ENCODE data around the gene APOLD1. TPM values are rescaled to one million over a fixed set of nuclear protein-coding genes. Genes with fewer than 3 reads are reported as not detected.
"Not testable (repeated sequence)": the region's sequence is repeated elsewhere in the genome, so short reads cannot be mapped to it uniquely, and the experiment has no call there.

Gene APOLD1, protein sequence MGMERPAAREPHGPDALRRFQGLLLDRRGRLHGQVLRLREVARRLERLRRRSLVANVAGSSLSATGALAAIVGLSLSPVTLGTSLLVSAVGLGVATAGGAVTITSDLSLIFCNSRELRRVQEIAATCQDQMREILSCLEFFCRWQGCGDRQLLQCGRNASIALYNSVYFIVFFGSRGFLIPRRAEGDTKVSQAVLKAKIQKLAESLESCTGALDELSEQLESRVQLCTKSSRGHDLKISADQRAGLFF
- 22.0 TPM for total RNA-seq
- long read RNA-seq, full-length matches to known transcripts, result 26 of 36 reads
- long read RNA-seq, partial matches to known transcripts, result 0 of 36 reads
- long read RNA-seq, other reads (novel, unspliced or antisense), result 10 of 36 reads

DNA sequence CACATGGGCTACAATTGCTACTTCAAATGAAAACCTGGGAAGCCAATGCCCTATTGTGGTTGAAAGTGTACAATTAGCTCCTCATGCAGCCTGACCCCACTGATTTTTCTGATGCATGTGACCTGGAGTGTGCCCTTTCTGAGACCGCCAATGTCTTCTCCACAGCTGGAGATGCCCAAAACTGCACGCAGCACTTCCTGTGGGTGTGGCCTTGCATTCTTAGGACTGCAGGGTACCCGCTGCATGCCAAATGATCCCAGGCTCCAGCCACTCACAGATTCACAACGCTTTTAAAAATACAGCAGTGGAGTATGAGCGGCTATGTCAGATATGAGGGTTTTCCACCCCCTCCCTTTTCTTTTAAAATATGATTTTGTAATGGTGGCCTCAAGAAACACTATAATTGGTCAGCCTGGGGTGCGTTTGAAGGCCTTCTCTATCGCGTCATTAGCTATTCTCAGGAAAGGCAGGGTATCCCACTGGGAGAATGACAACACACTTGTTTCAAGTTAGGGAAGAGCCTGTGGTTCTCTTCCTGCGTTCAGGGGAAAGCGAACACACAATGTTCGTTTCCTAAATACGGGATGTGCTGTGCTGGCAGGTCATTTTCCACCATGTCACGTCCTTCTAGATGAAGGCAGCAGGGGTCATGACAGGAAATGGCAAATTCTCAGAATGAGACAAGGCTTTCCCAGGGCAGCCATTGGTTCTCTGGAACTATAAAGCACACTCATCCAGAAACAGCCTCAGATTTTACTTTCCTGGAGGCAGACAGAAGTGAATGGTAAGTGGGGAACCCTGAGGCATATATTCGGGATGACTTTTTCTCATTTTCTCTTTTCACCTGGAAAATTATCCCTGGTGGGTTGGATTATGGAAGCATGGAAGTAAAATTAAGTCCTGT lies at the start of gene APOLD1:
APOLD1 (plus strand) TSS at position 749 of the 904 bp plus-strand sequence; CDS start at position 782, 33 bp downstream.
- intact Hi-C loops (cut with micrococcal nuclease), result no loop called here
- H3K9me3 ChIP-seq (replicated peaks), result no peaks in the 10 kb centered on the region
- H3K4me1 ChIP-seq, result peaks cover 51% of the 10 kb centered on the region
- no peaks in the 10 kb centered on the region for H3K36me3 ChIP-seq
- no peaks in the 10 kb centered on the region for H3K27me3 ChIP-seq (ENCODE audit: low read depth)
- H3K27ac ChIP-seq (replicated peaks), result peak within 1 kb of the TSS; percentile 98
- H3K4me3 ChIP-seq, result peak within 1 kb of the TSS; percentile 82
- peak; percentile 43 for DNase-seq
- TF ChIP-seq, protein P1, sequence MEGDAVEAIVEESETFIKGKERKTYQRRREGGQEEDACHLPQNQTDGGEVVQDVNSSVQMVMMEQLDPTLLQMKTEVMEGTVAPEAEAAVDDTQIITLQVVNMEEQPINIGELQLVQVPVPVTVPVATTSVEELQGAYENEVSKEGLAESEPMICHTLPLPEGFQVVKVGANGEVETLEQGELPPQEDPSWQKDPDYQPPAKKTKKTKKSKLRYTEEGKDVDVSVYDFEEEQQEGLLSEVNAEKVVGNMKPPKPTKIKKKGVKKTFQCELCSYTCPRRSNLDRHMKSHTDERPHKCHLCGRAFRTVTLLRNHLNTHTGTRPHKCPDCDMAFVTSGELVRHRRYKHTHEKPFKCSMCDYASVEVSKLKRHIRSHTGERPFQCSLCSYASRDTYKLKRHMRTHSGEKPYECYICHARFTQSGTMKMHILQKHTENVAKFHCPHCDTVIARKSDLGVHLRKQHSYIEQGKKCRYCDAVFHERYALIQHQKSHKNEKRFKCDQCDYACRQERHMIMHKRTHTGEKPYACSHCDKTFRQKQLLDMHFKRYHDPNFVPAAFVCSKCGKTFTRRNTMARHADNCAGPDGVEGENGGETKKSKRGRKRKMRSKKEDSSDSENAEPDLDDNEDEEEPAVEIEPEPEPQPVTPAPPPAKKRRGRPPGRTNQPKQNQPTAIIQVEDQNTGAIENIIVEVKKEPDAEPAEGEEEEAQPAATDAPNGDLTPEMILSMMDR (IDR thresholded peaks at IDR 0.05; ENCODE audit: borderline replicate concordance), result no peak

DNA sequence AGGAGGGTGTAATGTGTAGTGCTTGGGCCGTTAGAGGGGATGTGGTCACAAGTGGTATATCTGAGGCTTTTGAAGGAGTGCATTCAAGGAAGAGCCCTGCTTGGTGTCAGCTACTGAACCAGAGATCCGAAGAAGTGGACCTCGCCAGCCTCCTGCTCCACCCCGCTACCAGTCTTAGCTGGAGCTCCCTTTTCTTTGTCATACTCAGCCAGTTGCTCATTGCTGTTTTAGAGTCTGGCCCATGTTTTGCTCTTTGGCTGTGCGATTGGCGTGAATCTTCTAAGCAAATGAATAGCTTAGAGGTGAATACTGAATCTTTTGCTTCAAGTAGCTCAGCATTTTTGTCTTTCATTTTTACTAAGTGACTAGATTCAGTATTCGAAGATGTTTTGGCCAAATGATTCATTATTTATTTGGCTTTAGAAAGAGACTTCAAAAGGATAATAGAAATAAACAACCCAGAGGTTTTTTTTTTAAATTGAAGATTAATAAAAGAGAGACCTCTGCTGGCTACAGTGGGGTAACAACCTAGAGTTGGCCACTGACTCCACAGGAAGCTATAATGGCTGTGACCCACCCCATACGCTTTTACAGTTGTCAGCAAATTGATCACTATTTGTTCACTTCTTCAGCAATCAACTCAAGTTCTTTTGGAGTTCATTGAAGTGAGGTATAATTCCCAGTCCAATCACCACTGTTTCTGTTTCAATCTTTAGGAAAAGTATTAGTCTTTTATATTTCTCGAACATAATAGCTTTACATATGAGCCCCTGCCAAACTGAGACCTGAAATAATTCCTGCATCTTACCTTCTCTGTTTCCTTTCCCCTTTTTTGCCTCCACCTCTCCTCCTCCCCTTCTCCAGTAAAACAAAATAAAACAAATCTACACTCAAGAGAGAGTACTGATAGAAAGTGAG lies 48.4 kb upstream of the APOLD1 start:
- TF ChIP-seq, protein P1 (IDR thresholded peaks at IDR 0.05; ENCODE audit: borderline replicate concordance), result peak; percentile 74
- Histone ChIP-seq H3K27me3 (ENCODE audit: low read depth) (no peaks in the 10 kb centered on the region), H3K27ac (replicated peaks) (peak overlapping the region; percentile 27), H3K4me1 (peaks cover 32% of the 10 kb centered on the region), H3K9me3 (replicated peaks) (no peaks in the 10 kb centered on the region), H3K36me3 (no peaks in the 10 kb centered on the region), H3K4me3 (no peak overlapping the region)
- intact Hi-C loops (cut with micrococcal nuclease), result no loop called here
- no peak for DNase-seq

DNA sequence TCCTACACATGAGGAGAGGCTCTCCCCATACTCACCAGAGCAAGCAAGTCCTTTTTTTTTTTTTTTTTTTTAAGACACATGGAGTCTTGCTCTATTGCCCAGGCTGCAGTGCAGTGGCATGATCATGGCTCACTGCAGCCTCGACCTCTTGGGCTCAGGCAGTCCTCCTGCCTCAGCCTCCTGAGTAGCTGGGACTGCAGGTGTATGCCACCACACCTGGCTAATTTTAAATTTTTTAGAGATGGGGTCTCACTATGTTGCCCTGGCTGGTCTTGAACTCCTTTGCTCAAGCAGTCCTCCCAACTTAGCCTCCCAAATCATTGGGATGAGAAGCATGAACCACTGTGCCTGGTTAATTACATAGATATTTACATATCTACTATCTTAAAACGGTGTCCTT lies 47.3 kb upstream of the APOLD1 start:
- peaks cover 34% of the 10 kb centered on the region for H3K4me1 ChIP-seq
- H3K27ac ChIP-seq (replicated peaks); H3K27me3 ChIP-seq (ENCODE audit: low read depth); H3K9me3 ChIP-seq (replicated peaks); intact Hi-C loops (cut with micrococcal nuclease); H3K4me3 ChIP-seq; DNase-seq; H3K36me3 ChIP-seq: not testable (repeated sequence)

DNA sequence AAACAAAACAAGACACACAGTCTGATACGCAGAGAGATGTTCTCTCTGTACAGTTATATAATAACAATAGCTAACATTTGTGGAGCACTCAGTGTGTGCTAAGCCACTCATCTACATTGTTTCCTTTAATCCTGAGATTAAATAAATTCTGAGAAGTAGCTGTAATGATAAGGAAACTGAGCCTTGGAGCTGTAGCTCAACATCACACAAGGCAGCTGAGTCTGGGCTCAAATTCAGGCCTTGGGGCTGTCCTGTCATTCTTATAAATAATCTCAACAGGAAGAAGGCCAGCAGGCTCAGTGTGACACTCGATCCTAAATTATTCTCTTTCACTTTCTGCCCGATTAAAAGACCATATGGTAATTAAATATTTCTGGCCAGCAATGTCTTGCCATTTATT lies 43.8 kb upstream of the APOLD1 start:
- TF ChIP-seq, protein P1 (IDR thresholded peaks at IDR 0.05; ENCODE audit: borderline replicate concordance), result no peak
- intact Hi-C loops (cut with micrococcal nuclease), result no loop called here
- DNase-seq, result no peak
- no peaks in the 10 kb centered on the region for H3K9me3 ChIP-seq (replicated peaks)
- H3K4me1 ChIP-seq, result peaks cover 19% of the 10 kb centered on the region
- no peaks in the 10 kb centered on the region for H3K27me3 ChIP-seq (ENCODE audit: low read depth)
- peak overlapping the region; percentile 71 for H3K27ac ChIP-seq (replicated peaks)
- H3K36me3 ChIP-seq, result no peaks in the 10 kb centered on the region
- peak overlapping the region; percentile 13 for H3K4me3 ChIP-seq

DNA sequence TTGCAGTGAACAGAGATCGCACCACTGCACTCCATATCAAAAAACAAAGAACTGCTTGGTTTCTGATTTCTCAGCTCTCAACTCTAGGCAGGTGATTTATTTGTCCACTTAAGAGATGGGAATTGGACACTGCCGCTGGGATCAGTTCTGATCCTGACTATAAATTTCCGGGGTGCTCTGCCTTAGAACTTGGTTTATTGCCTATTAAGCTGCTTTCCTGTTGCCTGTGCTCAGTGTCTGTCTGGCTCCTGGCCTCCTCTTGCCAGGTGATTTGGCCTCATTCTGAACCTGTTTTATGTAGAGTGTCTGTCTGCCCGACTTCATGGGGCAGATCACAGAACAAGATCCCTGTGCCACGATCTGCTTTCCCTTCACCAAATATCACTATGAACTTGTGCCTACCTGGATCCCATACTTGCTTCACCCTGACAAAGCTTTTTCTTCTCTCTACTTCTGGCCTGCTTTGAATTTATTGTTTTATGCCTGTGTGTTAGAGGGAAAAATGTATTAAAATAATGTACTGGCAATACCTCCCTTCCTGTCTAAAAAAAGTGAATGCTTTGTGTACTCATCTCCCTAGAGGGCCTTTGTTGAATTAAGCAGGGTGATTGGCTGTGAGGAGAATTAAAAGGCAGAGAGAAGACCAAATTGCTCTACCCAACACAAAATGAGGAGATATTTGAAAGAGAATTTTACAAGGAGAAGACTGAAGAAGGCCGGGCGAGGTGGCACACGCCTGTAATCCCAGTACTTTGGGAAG lies 40.7 kb upstream of the APOLD1 start:
- intact Hi-C loops (cut with micrococcal nuclease), result no loop called here
- peak overlapping the region; percentile 60 for H3K27ac ChIP-seq (replicated peaks)
- no peaks in the 10 kb centered on the region for H3K27me3 ChIP-seq (ENCODE audit: low read depth)
- TF ChIP-seq, protein P1 (IDR thresholded peaks at IDR 0.05; ENCODE audit: borderline replicate concordance), result no peak
- peaks cover 11% of the 10 kb centered on the region for H3K4me1 ChIP-seq
- no peaks in the 10 kb centered on the region for H3K36me3 ChIP-seq
- no peaks in the 10 kb centered on the region for H3K9me3 ChIP-seq (replicated peaks)
- no peak overlapping the region for H3K4me3 ChIP-seq
- no peak for DNase-seq

Measured in left ventricle myocardium inferior (tissue), 1 donor.